Upper lobe of left lung (tissue), 6 donors: ENCODE measurements around the gene ZNF775. TPM values are rescaled to one million over a fixed set of nuclear protein-coding genes. Genes with fewer than 3 reads are reported as not detected.

Experiments used
- ATAC-seq, 2 donors: fragments of 200-7000 bp; cut with Tn5 transposase; one replicate each; pipeline ENCODE4 v1.9.1; 2022; ENCODE audit warnings: mild to moderate bottlenecking in 2 of 2, moderate library complexity in 2 of 2; ENCODE audit not compliant: low FRiP score in 2 of 2
- DNase-seq, 2 donors: peaks; one replicate each; pipeline ENCODE4 v3.0.0-alpha.2; 2019 to 2020
- H3K27ac ChIP-seq, 4 donors: fragments of 200-600 bp; sonication (generic); one replicate each; pipeline ENCODE4 v1.5.1; 2016 to 2019
- H3K27me3 ChIP-seq, 4 donors: fragments of 200-600 bp; sonication (generic); one replicate each; pipeline ENCODE4 v1.5.1; 2017 to 2019
- H3K36me3 ChIP-seq, 4 donors: fragments of 200-600 bp; sonication (generic); one replicate each; pipeline ENCODE4 v1.5.1; 2016 to 2019
- H3K4me1 ChIP-seq, 4 donors: fragments of 200-600 bp; sonication (generic); one replicate each; pipeline ENCODE4 v1.5.1; 2018 to 2019
- H3K4me3 ChIP-seq, 4 donors: fragments of 200-600 bp; sonication (generic); one replicate each; pipeline ENCODE4 v1.5.1; 2017 to 2019; ENCODE audit warnings: mild to moderate bottlenecking in 2 of 4, moderate library complexity in 1 of 4
- H3K9me3 ChIP-seq, 4 donors: fragments of 200-600 bp; sonication (generic); one replicate each; pipeline ENCODE4 v1.5.1; 2018 to 2019
- EP300 ChIP-seq, 4 donors: sonication (generic); formaldehyde crosslinking; IDR thresholded peaks; one replicate each; pipeline ENCODE4 v1.5.1; 2017; ENCODE audit warnings: antibody characterized with exemption in 4 of 4, control low read depth in 2 of 4
- POLR2A ChIP-seq, 4 donors: fragments of 450-650 bp; IDR thresholded peaks; one replicate each; pipeline ENCODE4 v1.5.1; 2016 to 2017; ENCODE audit warnings: antibody characterized with exemption in 4 of 4, mild to moderate bottlenecking in 2 of 4
- POLR2AphosphoS5 ChIP-seq, 2 donors: sonication (generic); formaldehyde crosslinking; IDR thresholded peaks; one replicate each; pipeline ENCODE4 v1.5.1; 2017; ENCODE audit warnings: antibody characterized with exemption in 2 of 2
- WGBS, 2 donors: methylation state at CpG; one replicate each; pipeline ENCODE4 v1.1.5; 2017 to 2018; 5-methylcytosine and 5-hydroxymethylcytosine counted together
- total RNA-seq, 6 donors: library from RNA; depleted of rRNA in 4 of 6; stranded (reverse); fragments of >200 nt in 4 of 6; gene quantifications; one replicate each; pipeline versions ENCODE4 v1.1.0 to v1.2.1, GENCODE V29; 2016 to 2021
- TF ChIP-seq, protein P1 (sequence below), 6 experiments: fragments of 450-650 bp in 4 of 6; fragments of 200-600 bp in 2 of 6; sonication (generic) in 2 of 6; IDR thresholded peaks; one replicate each; pipeline ENCODE4 v1.5.1; 2016 to 2019; ENCODE audit warnings: antibody characterized with exemption in 6 of 6
- donor health status: DM: no; HTN: no; CAD: no; lungs with moderate emphysema.
- donor health status: DM: no; HTN: yes; CAD: no; lungs with severe emphysema.

ZNF775 gene
- total RNA-seq, 6 donors from 2014 or later, result 3.0 to 6.5 (median 5.5) TPM

DNA sequence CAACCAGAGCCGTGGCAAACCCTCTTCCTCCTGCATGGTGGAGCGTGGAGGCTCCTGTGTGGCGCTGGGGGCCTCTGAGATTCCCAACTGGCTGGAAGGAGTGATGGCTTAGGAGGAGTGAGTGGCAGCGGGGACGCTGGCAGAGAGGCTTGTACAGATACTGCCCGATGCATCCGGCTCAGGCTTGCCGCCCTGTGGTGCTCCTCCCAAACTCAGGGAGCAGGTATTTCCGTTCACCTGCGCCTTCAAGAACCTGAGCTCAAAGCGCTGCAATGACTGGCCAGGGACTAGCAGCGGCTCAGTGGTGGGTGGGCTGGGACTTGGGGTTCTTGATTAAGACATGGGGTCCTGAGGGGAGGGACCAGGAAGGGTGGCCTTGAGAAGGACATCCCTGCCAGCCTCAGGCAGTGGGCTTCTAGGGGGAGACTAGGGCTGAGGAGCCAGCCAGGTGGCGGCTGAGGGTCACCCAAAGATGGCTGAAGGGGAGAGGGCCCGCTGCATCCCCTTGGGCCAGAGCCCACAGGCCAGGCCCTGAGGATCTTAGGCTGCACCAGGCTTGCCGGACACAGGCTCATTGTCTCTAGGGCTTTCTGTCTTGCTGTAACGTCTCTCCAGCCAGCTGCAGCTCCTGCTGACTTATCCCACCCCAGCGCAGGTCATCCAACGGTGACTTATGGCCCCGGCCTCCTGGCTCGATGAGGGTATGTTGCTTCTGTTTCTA, 3.2 kb downstream of the ZNF775 start:
- ATAC-seq (no peak), DNase-seq (no peak)
- H3K4me1 ChIP-seq, result peaks cover 17 to 30% (median 23%) of the 10 kb centered on the region in 4 donors
- no peak overlapping the region for H3K27ac ChIP-seq
- TF ChIP-seq POLR2A (IDR thresholded peaks at IDR 0.05) (no peak), POLR2AphosphoS5 (IDR thresholded peaks at IDR 0.05) (no peak), EP300 (IDR thresholded peaks at IDR 0.05) (no peak)
- TF ChIP-seq, protein P1, sequence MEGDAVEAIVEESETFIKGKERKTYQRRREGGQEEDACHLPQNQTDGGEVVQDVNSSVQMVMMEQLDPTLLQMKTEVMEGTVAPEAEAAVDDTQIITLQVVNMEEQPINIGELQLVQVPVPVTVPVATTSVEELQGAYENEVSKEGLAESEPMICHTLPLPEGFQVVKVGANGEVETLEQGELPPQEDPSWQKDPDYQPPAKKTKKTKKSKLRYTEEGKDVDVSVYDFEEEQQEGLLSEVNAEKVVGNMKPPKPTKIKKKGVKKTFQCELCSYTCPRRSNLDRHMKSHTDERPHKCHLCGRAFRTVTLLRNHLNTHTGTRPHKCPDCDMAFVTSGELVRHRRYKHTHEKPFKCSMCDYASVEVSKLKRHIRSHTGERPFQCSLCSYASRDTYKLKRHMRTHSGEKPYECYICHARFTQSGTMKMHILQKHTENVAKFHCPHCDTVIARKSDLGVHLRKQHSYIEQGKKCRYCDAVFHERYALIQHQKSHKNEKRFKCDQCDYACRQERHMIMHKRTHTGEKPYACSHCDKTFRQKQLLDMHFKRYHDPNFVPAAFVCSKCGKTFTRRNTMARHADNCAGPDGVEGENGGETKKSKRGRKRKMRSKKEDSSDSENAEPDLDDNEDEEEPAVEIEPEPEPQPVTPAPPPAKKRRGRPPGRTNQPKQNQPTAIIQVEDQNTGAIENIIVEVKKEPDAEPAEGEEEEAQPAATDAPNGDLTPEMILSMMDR (IDR thresholded peaks at IDR 0.05), result no peak
- H3K27me3 ChIP-seq, result no peaks in the 10 kb centered on the region
- no peaks in the 10 kb centered on the region for H3K36me3 ChIP-seq
- H3K4me3 ChIP-seq, result no peak overlapping the region
- 88 to 89% methylated on average over 14 to 20 of the region's 20 CpGs for WGBS, 2 donors
- no peaks in the 10 kb centered on the region for H3K9me3 ChIP-seq

DNA sequence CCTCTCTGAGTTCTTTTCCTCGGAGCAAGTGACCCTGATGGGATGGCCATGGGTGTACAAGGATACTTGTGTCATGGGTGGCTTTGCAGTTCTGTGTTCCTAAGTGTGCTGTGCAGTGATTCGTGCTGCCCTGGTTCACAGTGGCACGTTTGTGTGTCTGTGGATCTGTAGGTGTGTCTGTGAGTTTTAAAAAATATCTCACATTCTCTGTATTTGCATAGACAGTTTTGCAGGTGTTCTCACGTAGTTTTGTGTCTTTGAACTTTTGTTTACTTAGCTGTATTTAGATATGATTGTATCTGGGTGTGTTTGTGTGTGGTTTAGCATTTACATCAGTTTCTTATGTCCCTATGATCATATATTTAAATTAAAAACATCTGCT, 3.7 kb downstream of the ZNF775 start:
- Histone ChIP-seq H3K4me3 (no peak overlapping the region), H3K27ac (no peak overlapping the region), H3K27me3 (no peaks in the 10 kb centered on the region), H3K4me1 (peaks cover 14 to 26% (median 18%) of the 10 kb centered on the region in 4 donors), H3K36me3 (no peaks in the 10 kb centered on the region), H3K9me3 (no peaks in the 10 kb centered on the region)
- 77 to 79% methylated on average over 4 of the region's 4 CpGs for WGBS, 2 donors
- TF ChIP-seq EP300 (IDR thresholded peaks at IDR 0.05) (no peak), POLR2A (IDR thresholded peaks at IDR 0.05) (no peak), POLR2AphosphoS5 (IDR thresholded peaks at IDR 0.05) (no peak)
- TF ChIP-seq, protein P1 (IDR thresholded peaks at IDR 0.05), result no peak
- ATAC-seq (no peak), DNase-seq (no peak)

DNA sequence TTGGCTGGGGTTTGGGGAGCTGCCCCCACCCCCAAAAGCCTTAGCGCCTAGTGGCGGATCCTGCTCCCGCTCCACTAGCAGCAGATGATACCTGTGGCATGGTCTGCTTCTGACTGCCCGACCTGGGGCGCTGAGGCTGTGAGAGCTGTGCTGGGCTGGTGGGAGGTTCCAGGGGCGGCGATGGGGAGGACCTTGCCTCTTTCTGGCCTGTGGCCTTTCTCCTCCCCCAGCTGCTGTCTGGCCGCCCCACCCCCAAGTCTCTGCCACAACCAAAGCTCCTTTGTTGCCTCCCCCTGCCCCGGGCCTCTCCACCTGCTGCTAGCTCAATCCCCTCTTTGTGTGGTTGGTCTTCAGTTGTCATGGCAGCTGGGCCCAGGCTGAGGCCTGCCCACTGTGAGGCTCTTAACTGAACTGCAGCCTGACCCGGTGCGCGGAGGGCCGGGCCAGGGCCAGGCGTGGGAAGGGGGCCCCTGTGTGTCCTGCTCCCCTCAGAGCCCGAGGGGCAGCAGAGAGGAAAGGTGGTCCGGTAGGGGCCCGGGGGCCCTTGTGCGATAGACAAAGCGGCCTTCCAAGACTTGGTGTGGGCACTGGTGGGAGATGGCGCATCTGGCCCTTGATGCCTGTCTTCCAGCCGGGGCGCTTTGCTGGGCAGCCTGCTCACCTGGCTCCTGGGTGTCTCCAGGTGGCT, 4.7 kb downstream of the ZNF775 start:
- no peak for TF ChIP-seq POLR2AphosphoS5 (IDR thresholded peaks at IDR 0.05)
- TF ChIP-seq, protein P1 (IDR thresholded peaks at IDR 0.05), result no peak
- no peak for TF ChIP-seq EP300 (IDR thresholded peaks at IDR 0.05)
- no peak for TF ChIP-seq POLR2A (IDR thresholded peaks at IDR 0.05)
- H3K36me3 ChIP-seq, result no peaks in the 10 kb centered on the region
- H3K27ac ChIP-seq, result peak overlapping the region in 1 of 4 donors; percentile 4
- no peak overlapping the region for H3K4me3 ChIP-seq
- H3K9me3 ChIP-seq, result no peaks in the 10 kb centered on the region
- DNase-seq (peak in 1 of 2 donors; percentile 74), ATAC-seq (no peak)
- H3K4me1 ChIP-seq, result peaks cover 8 to 24% (median 12%) of the 10 kb centered on the region in 4 donors
- 78 to 89% methylated on average over 6 to 20 of the region's 22 CpGs for WGBS, 2 donors
- no peaks in the 10 kb centered on the region for H3K27me3 ChIP-seq

DNA sequence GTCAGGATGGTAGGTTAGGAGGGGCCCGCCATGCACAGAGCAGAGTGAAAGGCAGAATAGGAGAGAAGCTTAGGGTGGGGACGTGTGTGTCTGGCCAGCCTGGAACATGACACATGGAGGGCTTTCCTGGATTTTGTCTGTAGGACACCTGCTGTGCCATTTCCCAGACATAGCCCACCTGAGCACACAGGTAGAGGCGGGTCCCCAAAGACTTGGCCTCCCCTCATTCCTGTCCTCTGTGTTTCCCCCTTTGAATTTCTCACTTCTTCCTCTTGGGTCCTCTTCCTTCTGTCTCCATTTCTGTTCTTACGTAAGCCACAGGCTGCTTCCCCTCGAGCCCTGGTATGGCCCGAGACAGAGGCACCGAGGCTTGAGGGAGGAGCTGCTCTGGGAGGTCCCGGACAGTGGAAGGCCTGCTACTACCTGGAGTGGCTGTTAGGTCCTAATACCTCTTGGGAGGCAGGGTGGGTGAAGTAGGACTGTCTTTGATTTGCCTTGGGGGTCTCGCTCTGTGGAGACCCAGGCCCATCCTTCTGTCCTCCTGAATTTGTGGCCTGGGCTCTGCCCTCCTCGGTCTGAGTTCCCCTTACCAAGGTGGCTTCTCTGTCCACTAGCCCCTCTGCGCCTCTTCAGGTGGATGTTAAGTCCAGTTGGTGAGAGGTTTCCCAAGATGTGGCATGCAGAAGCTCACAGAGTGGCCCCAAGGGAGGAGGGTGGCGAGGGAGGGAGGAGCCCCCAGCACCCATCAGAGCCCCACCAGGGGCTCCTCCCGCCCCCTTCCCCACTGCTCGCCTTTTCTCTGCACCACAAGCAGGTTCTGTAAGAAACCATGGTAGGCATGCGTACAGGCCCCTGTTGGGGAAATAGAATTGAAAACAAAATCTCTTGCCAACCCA, 5.5 kb downstream of the ZNF775 start:
- Histone ChIP-seq H3K36me3 (no peaks in the 10 kb centered on the region), H3K27me3 (no peaks in the 10 kb centered on the region), H3K27ac (peak overlapping the region in 2 of 4 donors; percentile 4 to 24), H3K4me3 (no peak overlapping the region), H3K9me3 (no peaks in the 10 kb centered on the region), H3K4me1 (peaks cover 9 to 26% (median 15%) of the 10 kb centered on the region in 4 donors)
- TF ChIP-seq EP300 (IDR thresholded peaks at IDR 0.05) (no peak), POLR2AphosphoS5 (IDR thresholded peaks at IDR 0.05) (no peak), POLR2A (IDR thresholded peaks at IDR 0.05) (no peak)
- TF ChIP-seq, protein P1 (IDR thresholded peaks at IDR 0.05), result no peak
- peak in 1 of 2 donors; percentile 20 for ATAC-seq
- DNase-seq, result no peak
- 77 to 83% methylated on average over 13 to 15 of the region's 15 CpGs for WGBS, 2 donors
